K562 (cell line): ENCODE data around the gene SPATC1L. TPM values are rescaled to one million over a fixed set of nuclear protein-coding genes. Genes with fewer than 3 reads are reported as not detected.
"Not testable (repeated sequence)": the region's sequence is repeated elsewhere in the genome, so short reads cannot be mapped to it uniquely, and the experiment has no call there.

Source experiments
- AFF1 ChIP-seq, 2 experiments: fragments of 450-650 bp; IDR thresholded peaks; 2 replicates each; pipeline ENCODE4 v1.6.1; 2018; ENCODE audit warnings: mild to moderate bottlenecking in 2 of 2, low read depth in 1 of 2; ENCODE audit not compliant: partially characterized antibody in 2 of 2
- CTCFL ChIP-seq: IDR thresholded peaks from 2 replicates; pipeline ENCODE4 v1.6.1; 2011; ENCODE audit warnings: borderline replicate concordance, low read depth, mild to moderate bottlenecking, moderate library complexity, low read length; ENCODE audit not compliant: insufficient read depth, poor library complexity, severe bottlenecking
- FOXK2 ChIP-seq, 2 experiments: fragments of 450-650 bp; IDR thresholded peaks in 1 of 2; conservative IDR thresholded peaks in 1 of 2; 2 replicates each; pipeline ENCODE4 v1.6.1; 2016; ENCODE audit warnings: low read depth in 2 of 2, mild to moderate bottlenecking in 1 of 2
- JUND ChIP-seq, 2 experiments: IDR thresholded peaks; 2 replicates in 1 of 2; 3 replicates in 1 of 2; pipeline ENCODE4 v1.6.1; 2011; ENCODE audit warnings: borderline replicate concordance in 2 of 2, low read depth in 2 of 2, low read length in 2 of 2, improper control_type of control experiment in 1 of 2, missing biosample characterization in 1 of 2, missing genetic modification characterization in 1 of 2, missing genetic modification reagents in 1 of 2
- KLF16 ChIP-seq: IDR thresholded peaks from 2 replicates; pipeline ENCODE4 v1.6.1; 2016; ENCODE audit warnings: antibody characterized with exemption
- MLLT1 ChIP-seq, 2 experiments: fragments of 450-650 bp; IDR thresholded peaks; 2 replicates each; pipeline ENCODE4 v1.6.1; 2016
- MTA3 ChIP-seq: fragments of 450-650 bp; formaldehyde crosslinking; IDR thresholded peaks from 2 replicates; pipeline ENCODE4 v1.6.1; 2017; ENCODE audit warnings: mild to moderate bottlenecking, borderline replicate concordance
- POLR3A ChIP-seq: IDR thresholded peaks from 2 replicates; pipeline ENCODE4 v1.6.1; 2011; ENCODE audit warnings: borderline replicate concordance, mild to moderate bottlenecking, moderate library complexity; ENCODE audit not compliant: insufficient read length, insufficient read depth; ENCODE audit errors: extremely low read depth
- STAG1 ChIP-seq: sonication (generic); formaldehyde crosslinking; IDR thresholded peaks from 2 replicates; pipeline ENCODE4 v1.5.0; 2020; ENCODE audit warnings: missing genetic modification reagents, borderline replicate concordance
- TOE1 ChIP-seq, 2 experiments: fragments of 450-650 bp in 1 of 2; sonication (generic) in 1 of 2; formaldehyde crosslinking in 1 of 2; IDR thresholded peaks; 2 replicates each; pipeline versions ENCODE4 v1.7.1 to v1.8.0; 2016 to 2022; ENCODE audit warnings: borderline replicate concordance in 2 of 2, mild to moderate bottlenecking in 2 of 2, antibody characterized with exemption in 1 of 2, inconsistent platforms in 1 of 2, low read depth in 1 of 2, missing genetic modification reagents in 1 of 2, moderate library complexity in 1 of 2
- TRIM24 ChIP-seq, 2 experiments: fragments of 450-650 bp; IDR thresholded peaks; 2 replicates each; pipeline ENCODE4 v1.6.1; 2016
- ZBTB33 ChIP-seq: sonication (generic); formaldehyde crosslinking; IDR thresholded peaks from 2 replicates; pipeline ENCODE4 v1.8.1; 2023; ENCODE audit warnings: mild to moderate bottlenecking, missing genetic modification reagents
- ZKSCAN1 ChIP-seq: fragments of 150-350 bp; IDR thresholded peaks from 2 replicates; pipeline ENCODE4 v1.6.1; 2016; ENCODE audit warnings: low read depth, low read length
- ZNF511 ChIP-seq: sonication (generic); formaldehyde crosslinking; IDR thresholded peaks from 2 replicates; pipeline ENCODE4 v1.8.0; 2022; ENCODE audit warnings: mild to moderate bottlenecking, missing genetic modification reagents
- polyA plus RNA-seq, 8 experiments: library from polyadenylated mRNA; depleted of rRNA in 4 of 8; stranded (reverse) in 5 of 8; unstranded in 3 of 8; fragments of >200 nt; fragmentation: Nextera tagmentation in 2 of 8; fragmentation: Illumina TruSeq in 1 of 8; extraction: Ambion mirVana in 2 of 8; extraction: Trizol in 1 of 8; gene quantifications; 2 replicates each; pipeline versions ENCODE4 v1.2.1 to v1.2.3, GENCODE V29; 2011 to 2014; ENCODE audit warnings: inconsistent platforms in 1 of 8, missing spikeins in 1 of 8
- total RNA-seq, 7 experiments: library from RNA; depleted of rRNA in 6 of 7; stranded (reverse); fragments of >200 nt in 6 of 7; fragmentation: Illumina TruSeq in 2 of 7; extraction: Trizol in 2 of 7; gene quantifications; 2 replicates each; pipeline versions ENCODE4 v1.2.1 to v1.2.3, GENCODE V29; 2011 to 2021; ENCODE audit warnings: low replicate concordance in 1 of 7

SPATC1L gene
- total and polyA plus RNA-seq, 9 of the 15 experiments (the other 6 are each of a cell fraction or from before 2014, with no cell fraction given), result 0.14 to 121 (median 34.0) TPM; not detected in 1

- TF ChIP-seq CTCFL (peak; percentile 70), MLLT1 (IDR thresholded peaks at IDR 0.05) (peak in 1 of 2 experiments; percentile 80; a peak in 2 of 4 replicates), JUND (IDR thresholded peaks at IDR 0.05; ENCODE audit: borderline replicate concordance, low read depth, low read length) (0 out of 2 replicates have a peak, but pooled peaks have one; percentile 48), ZNF511 (0 out of 2 replicates have a peak, but pooled peaks have one; percentile 48), FOXK2 (conservative IDR thresholded peaks at IDR 0.05 in 1 of 2, IDR thresholded peaks at IDR 0.05 in 1 of 2; ENCODE audit: low read depth in 2 of 2) (0 out of 4 replicates have a peak, but pooled peaks of 1 of the 2 experiments have one; percentile 30), ZKSCAN1 (0 out of 2 replicates have a peak, but pooled peaks have one; percentile 11), TOE1 (IDR thresholded peaks at IDR 0.05; ENCODE audit: borderline replicate concordance) (peak; percentile 68; the same call in 1 of the 2 replicates), AFF1 (IDR thresholded peaks at IDR 0.05; ENCODE audit: low read depth in 1 of 2, partially characterized antibody in 2 of 2) (peak in 1 of 2 experiments; percentile 68), ZBTB33 (CRISPR knock-in tag) (0 out of 2 replicates have a peak, but pooled peaks have one; percentile 25), STAG1 (CRISPR knock-in tag) (peak; percentile 20; the same call in 1 of the 2 replicates), TRIM24 (IDR thresholded peaks at IDR 0.05) (peak; percentile 18 to 29; a peak in 1 of 4 replicates), MTA3 (0 out of 2 replicates have a peak, but pooled peaks have one; percentile 31), POLR3A (peak; percentile 31), KLF16 (peak; percentile 53; the same call in 1 of the 2 replicates)
- not testable (repeated sequence) for TF ChIP-seq JUND (tag; IDR thresholded peaks at IDR 0.05; ENCODE audit: borderline replicate concordance, low read depth, low read length); TOE1 (CRISPR knock-in tag; IDR thresholded peaks at IDR 0.05; ENCODE audit: borderline replicate concordance, low read depth)
Observed at GRCh38 chr21:46147429-46147828, 36.8 kb downstream of the SPATC1L start (continued).
